Measurements from ENCODE around the gene PPP1R14B. TPM values are rescaled to one million over a fixed set of nuclear protein-coding genes. Genes with fewer than 3 reads are reported as not detected.
"Not testable (repeated sequence)": the region's sequence is repeated elsewhere in the genome, so short reads cannot be mapped to it uniquely, and the experiment has no call there.

PPP1R14B gene
- polyA plus RNA-seq, 3 donors: 52.9 to 73.6 (median 68.0) TPM

- DNase-seq (ENCODE audit: low read depth in 3 of 3, low spot score in 2 of 3): no peak
These were observed 1.2 kb upstream of the PPP1R14B start for GRCh38 chr11:64247729-64248531.

- DNase-seq (ENCODE audit: low read depth in 3 of 3, low spot score in 2 of 3): not testable (repeated sequence)
These were observed 197 bp downstream of the PPP1R14B start for GRCh38 chr11:64246621-64246870.

- no peak for DNase-seq (ENCODE audit: low read depth in 3 of 3, low spot score in 2 of 3)
These were observed 734 bp downstream of the PPP1R14B start for GRCh38 chr11:64245797-64246620.

GRCh38 chr11:64245401-64245796 is 1.3 kb downstream of the PPP1R14B start:
- DNase-seq (ENCODE audit: low read depth in 3 of 3, low spot score in 2 of 3): no peak

- DNase-seq (ENCODE audit: low read depth in 3 of 3, low spot score in 2 of 3): no peak
These were observed 1.8 kb downstream of the PPP1R14B start for GRCh38 chr11:64244966-64245365.

GRCh38 chr11:64244107-64244506 is 2.6 kb downstream of the PPP1R14B start:
- no peak for DNase-seq (ENCODE audit: low read depth in 3 of 3, low spot score in 2 of 3)

GRCh38 chr11:64243236-64243854 is 3.4 kb downstream of the PPP1R14B start:
- DNase-seq (ENCODE audit: low read depth in 3 of 3, low spot score in 2 of 3): no peak

- DNase-seq (ENCODE audit: low read depth in 3 of 3, low spot score in 2 of 3): peak in 1 of 3 donors; percentile 94
These were observed 5.0 kb downstream of the PPP1R14B start for GRCh38 chr11:64241491-64242374.

GRCh38 chr11:64241241-64241490 is 5.6 kb downstream of the PPP1R14B start:
- DNase-seq (ENCODE audit: low read depth in 3 of 3, low spot score in 2 of 3): peak in 2 of 3 donors; percentile 96 to 97

GRCh38 chr11:64240435-64241240 is 6.1 kb downstream of the PPP1R14B start, which contains the start of gene FKBP2:
Gene FKBP2, plus strand, starts transcription at chr11:64241095. Its CDS starts 1,293 bp downstream, at chr11:64242388.
- DNase-seq (ENCODE audit: low read depth in 3 of 3, low spot score in 2 of 3): peak; percentile 88 to 93 (median 92)

GRCh38 chr11:64239662-64240434 is 6.9 kb downstream of the PPP1R14B start:
- no peak for DNase-seq (ENCODE audit: low read depth in 3 of 3, low spot score in 2 of 3)

GRCh38 chr11:64238999-64239398 is 7.7 kb downstream of the PPP1R14B start:
- DNase-seq (ENCODE audit: low read depth in 3 of 3, low spot score in 2 of 3): no peak

GRCh38 chr11:64238076-64238475 is 8.7 kb downstream of the PPP1R14B start:
- no peak for DNase-seq (ENCODE audit: low read depth in 3 of 3, low spot score in 2 of 3)

- no peak for DNase-seq (ENCODE audit: low read depth in 3 of 3, low spot score in 2 of 3)
These were observed 9.2 kb downstream of the PPP1R14B start for GRCh38 chr11:64237484-64237951.

GRCh38 chr11:64235437-64236161 is 11.1 kb downstream of the PPP1R14B start:
- DNase-seq (ENCODE audit: low read depth in 3 of 3, low spot score in 2 of 3): no peak

GRCh38 chr11:64234647-64235379 is 11.9 kb downstream of the PPP1R14B start:
- DNase-seq (ENCODE audit: low read depth in 3 of 3, low spot score in 2 of 3): no peak

- DNase-seq (ENCODE audit: low read depth in 3 of 3, low spot score in 2 of 3): no peak
These were observed 12.7 kb downstream of the PPP1R14B start, which contains the start of gene VEGFB for GRCh38 chr11:64233913-64234586. Gene VEGFB, plus strand, starts transcription at chr11:64234584. Its CDS starts 250 bp downstream, at chr11:64234834.

Data from right renal cortex interstitium (tissue), 3 donors.